ENCODE results near the gene KITLG. TPM values are rescaled to one million over a fixed set of nuclear protein-coding genes. Genes with fewer than 3 reads are reported as not detected.

KITLG gene
- total and polyA plus RNA-seq, 9 donors = 10.8 to 22.0 (median 13.7) TPM

DNA sequence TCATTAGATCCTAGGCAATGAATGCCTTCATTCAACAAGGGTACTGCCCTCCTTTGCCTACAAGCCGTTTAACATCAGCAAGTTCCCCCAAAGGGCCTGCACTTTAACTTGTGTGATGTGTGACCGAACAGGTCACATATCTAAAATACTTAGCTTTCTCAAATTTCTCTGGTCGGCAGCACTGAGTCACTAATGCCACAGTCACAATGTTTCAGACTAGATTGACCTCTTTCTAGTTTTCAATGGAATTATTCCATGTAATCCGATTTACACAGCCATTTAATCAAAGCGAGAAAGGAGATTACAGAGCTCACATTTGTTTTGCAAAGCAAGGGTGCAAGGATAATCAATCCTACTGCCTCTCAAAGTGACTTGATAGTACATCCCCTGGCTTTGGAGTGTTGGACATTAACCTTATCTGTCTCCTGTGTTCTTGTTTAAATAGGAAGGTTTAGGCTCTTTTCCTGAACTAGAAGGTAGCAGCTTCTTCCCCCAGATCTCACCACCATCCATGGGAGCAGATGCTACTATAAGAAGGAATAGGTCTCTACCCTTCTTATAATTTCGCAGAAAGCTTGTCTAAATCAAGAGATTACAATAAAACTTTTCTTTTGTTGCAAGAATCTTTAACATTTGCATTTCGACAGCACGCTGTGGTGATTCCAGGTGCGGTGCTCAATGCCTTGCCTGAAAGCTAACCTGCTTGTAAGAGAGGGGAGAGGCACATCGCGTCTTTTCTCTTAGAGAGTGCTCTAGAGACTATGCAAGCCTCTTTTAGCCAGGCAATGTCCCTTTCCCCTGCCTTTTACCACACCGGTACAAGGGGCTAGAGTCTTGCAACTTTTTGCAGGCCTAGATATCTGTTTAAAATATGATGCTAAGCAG, 1.8 kb downstream of the KITLG start:
- DNase-seq = no peak
- peaks cover 6% of the 10 kb centered on the region for H3K4me1 ChIP-seq (ENCODE audit: control insufficient read depth, insufficient read depth, low read length)
- H3K9me3 ChIP-seq (replicated peaks; ENCODE audit: control insufficient read depth, low read depth, low read length) = no peaks in the 10 kb centered on the region
- no peaks in the 10 kb centered on the region for H3K36me3 ChIP-seq (ENCODE audit: control insufficient read depth, insufficient read depth, low read length)
- peaks cover 9% of the 10 kb centered on the region for H3K27me3 ChIP-seq (ENCODE audit: control insufficient read depth, insufficient read depth, low read length)
- 50% methylated on average over 2 of the region's 12 CpGs for WGBS (ENCODE audit: insufficient coverage)
- H3K27ac ChIP-seq (ENCODE audit: low read length) = peak overlapping the region; percentile 4
- H3K4me3 ChIP-seq (ENCODE audit: low read length) = peak overlapping the region; percentile 76

DNA sequence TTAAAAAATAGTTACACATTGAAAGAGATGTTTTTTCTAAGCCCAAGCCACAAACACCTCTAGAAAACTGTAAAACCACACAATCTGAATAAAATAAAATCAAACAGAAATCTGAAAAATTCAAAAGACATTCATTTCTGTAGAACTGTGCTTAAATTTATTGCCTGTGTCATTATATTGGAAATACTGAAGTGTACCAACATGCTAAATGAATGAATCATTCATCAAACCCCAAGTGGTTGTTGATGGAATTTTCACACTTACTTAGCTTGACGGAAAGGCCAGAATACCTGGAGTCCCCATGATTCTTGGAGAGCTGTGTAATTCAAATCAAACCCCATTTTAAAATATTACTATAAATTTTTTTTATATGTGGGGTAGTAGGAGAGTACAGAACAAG, 2.7 kb downstream of the KITLG start:
- Histone ChIP-seq H3K27me3 (ENCODE audit: control insufficient read depth, insufficient read depth, low read length) (peaks cover 9% of the 10 kb centered on the region), H3K4me3 (ENCODE audit: low read length) (no peak overlapping the region), H3K9me3 (replicated peaks; ENCODE audit: control insufficient read depth, low read depth, low read length) (no peaks in the 10 kb centered on the region), H3K4me1 (ENCODE audit: control insufficient read depth, insufficient read depth, low read length) (peaks cover 6% of the 10 kb centered on the region), H3K36me3 (ENCODE audit: control insufficient read depth, insufficient read depth, low read length) (no peaks in the 10 kb centered on the region), H3K27ac (ENCODE audit: low read length) (no peak overlapping the region)
- WGBS (ENCODE audit: insufficient coverage) = no CpG with 5 or more reads among the region's 1 CpG
- DNase-seq = no peak

DNA sequence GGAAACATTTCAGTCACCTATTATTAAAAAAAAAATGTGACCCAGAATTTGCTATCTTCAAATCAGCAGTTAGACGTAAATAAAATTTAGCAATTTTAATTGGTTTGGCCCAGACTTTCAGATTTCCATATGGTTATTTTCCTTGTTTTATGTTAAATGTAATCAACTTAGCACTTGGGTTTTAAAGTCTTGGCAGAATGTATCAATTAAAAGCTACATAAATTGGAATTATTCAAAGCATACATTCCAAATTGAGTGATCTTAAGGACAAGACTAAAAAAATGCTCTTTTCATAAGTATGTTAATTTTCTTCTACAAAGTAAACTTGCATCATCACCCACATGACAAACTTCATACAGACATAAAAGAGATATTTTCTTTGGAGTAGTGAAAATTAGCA, 3.4 kb downstream of the KITLG start:
- peaks cover 8% of the 10 kb centered on the region for H3K27me3 ChIP-seq (ENCODE audit: control insufficient read depth, insufficient read depth, low read length)
- no peak for DNase-seq
- no peak overlapping the region for H3K27ac ChIP-seq (ENCODE audit: low read length)
- H3K36me3 ChIP-seq (ENCODE audit: control insufficient read depth, insufficient read depth, low read length) = no peaks in the 10 kb centered on the region
- H3K4me3 ChIP-seq (ENCODE audit: low read length) = no peak overlapping the region
- peaks cover 6% of the 10 kb centered on the region for H3K4me1 ChIP-seq (ENCODE audit: control insufficient read depth, insufficient read depth, low read length)
- no peaks in the 10 kb centered on the region for H3K9me3 ChIP-seq (replicated peaks; ENCODE audit: control insufficient read depth, low read depth, low read length)
- no CpG with 5 or more reads among the region's 1 CpG for whole genome bisulfite sequencing (ENCODE audit: insufficient coverage)

DNA sequence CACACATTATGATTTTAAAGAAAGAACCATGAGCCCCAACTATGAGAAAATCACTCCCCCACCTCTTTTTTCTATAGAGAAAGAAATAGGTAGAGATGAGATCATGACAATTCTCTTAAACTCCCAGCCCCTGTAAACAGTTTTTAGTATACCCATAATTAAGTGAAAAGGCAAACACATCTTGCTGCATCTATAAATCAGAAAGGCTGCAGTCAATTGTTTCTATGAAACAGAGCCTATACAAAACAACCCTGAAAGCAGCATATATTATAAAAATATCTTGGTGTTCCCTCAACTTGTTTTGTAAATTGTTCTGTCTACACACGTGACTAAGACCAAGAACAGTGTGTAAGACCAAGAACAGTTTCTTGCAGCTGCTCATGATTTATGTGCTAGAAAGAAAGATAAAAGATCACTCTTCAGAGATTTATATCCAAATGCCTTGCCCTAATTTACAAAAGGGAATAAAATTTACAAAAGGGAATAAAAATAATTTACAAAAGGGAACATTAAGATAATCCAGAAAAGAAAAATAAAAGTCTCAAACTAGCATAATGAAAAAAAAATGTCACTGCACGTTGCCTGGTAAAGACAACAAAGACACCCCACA, 4.8 kb downstream of the KITLG start:
- WGBS (ENCODE audit: insufficient coverage) = no CpG with 5 or more reads among the region's 2 CpGs
- Histone ChIP-seq H3K4me1 (ENCODE audit: control insufficient read depth, insufficient read depth, low read length) (peaks cover 4% of the 10 kb centered on the region), H3K4me3 (ENCODE audit: low read length) (no peak overlapping the region)

DNA sequence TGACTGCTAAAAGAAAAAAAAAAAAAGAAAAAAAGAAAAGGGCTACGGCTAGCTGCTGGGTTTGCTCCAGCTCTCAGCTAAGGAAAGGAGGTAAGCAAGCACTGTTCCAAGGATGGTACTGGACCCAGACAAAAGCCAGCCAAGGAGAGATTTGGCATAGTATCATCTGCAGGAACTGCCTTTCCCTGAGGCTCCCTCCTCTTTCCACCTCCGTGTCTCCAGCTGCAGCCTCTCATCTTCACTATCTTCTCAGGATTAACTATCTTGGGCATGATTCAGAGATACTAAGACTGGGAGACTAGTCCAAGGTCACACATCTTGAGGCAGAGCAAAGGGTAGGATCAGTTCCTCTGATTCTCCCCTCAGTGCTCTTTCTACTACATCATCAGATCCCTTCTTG, 6.0 kb downstream of the KITLG start:
- no peak for DNase-seq
- no peak overlapping the region for H3K4me3 ChIP-seq (ENCODE audit: low read length)
- peaks cover 3% of the 10 kb centered on the region for H3K4me1 ChIP-seq (ENCODE audit: control insufficient read depth, insufficient read depth, low read length)
- H3K27me3 ChIP-seq (ENCODE audit: control insufficient read depth, insufficient read depth, low read length) = no peaks in the 10 kb centered on the region
- no peaks in the 10 kb centered on the region for H3K9me3 ChIP-seq (replicated peaks; ENCODE audit: control insufficient read depth, low read depth, low read length)
- WGBS (ENCODE audit: insufficient coverage) = 83% methylated on average over 2 of the region's 2 CpGs
- no peaks in the 10 kb centered on the region for H3K36me3 ChIP-seq (ENCODE audit: control insufficient read depth, insufficient read depth, low read length)
- no peak overlapping the region for H3K27ac ChIP-seq (ENCODE audit: low read length)

More for the DNA sequence above, 4.8 kb downstream of the KITLG start:
- H3K27ac ChIP-seq (ENCODE audit: low read length) = no peak overlapping the region
- no peaks in the 10 kb centered on the region for H3K9me3 ChIP-seq (replicated peaks; ENCODE audit: control insufficient read depth, low read depth, low read length)
- peaks cover 4% of the 10 kb centered on the region for H3K27me3 ChIP-seq (ENCODE audit: control insufficient read depth, insufficient read depth, low read length)
- DNase-seq = no peak
- H3K36me3 ChIP-seq (ENCODE audit: control insufficient read depth, insufficient read depth, low read length) = no peaks in the 10 kb centered on the region

DNA sequence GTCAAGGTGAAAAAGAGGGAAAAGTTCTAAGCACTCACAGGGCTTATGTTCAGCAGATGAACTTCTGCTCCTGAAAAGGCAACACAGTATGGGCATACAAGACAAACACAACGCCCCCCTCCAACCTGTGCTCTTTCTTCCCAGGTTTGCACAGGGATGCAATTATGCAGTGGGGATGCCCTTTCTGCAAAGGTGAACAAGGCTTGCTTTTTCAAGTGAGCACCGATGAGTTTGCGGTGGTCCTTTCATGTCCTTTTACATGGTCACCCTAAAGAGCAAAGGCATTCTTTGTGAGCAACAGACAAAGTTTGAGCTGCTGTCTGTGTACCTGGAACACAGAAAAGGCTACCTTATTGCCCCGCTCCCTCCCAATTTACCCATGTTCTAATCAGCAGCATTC, 6.7 kb downstream of the KITLG start:
- H3K27me3 ChIP-seq (ENCODE audit: control insufficient read depth, insufficient read depth, low read length) = no peaks in the 10 kb centered on the region
- H3K36me3 ChIP-seq (ENCODE audit: control insufficient read depth, insufficient read depth, low read length) = no peaks in the 10 kb centered on the region
- H3K9me3 ChIP-seq (replicated peaks; ENCODE audit: control insufficient read depth, low read depth, low read length) = no peaks in the 10 kb centered on the region
- no peak for DNase-seq
- no peak overlapping the region for H3K27ac ChIP-seq (ENCODE audit: low read length)
- 97% methylated on average over 2 of the region's 4 CpGs for WGBS (ENCODE audit: insufficient coverage)
- H3K4me3 ChIP-seq (ENCODE audit: low read length) = no peak overlapping the region
- no peaks in the 10 kb centered on the region for H3K4me1 ChIP-seq (ENCODE audit: control insufficient read depth, insufficient read depth, low read length)

DNA sequence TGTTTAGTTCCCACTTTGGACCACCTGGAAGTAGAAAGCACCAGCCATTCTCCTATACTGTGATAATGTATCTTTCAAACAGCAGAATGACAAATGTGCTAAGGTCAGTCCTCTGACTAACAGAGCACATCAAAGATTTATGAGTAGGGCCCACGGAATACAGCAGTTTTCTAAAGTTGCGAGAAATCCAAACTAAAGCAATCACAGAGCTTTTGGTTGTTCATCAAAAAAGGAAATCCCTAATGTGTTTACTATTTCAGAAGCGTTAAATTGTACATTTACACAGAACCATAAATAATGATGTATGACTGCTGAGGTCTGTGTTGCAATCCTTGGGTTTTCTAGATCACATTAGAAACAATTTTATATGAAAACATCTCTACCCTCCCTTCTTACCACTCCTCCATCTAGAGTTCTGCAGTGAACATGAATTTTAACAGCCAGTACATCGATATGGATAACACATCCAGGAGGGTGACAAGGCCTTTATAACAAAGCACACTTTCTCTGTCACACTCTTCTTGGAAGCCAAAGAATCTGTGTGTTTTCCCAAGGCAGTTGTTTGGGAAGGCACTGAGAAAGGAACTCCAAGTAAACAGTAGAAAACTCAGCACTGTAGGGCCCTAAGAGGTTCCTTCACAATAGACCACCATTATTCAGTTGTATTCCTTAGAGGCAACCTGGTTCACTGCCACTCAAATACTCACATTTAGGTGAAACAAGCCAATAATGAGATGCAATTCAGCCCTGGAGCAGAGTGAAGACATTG, 7.3 kb downstream of the KITLG start:
- WGBS (ENCODE audit: insufficient coverage) = 40% methylated on average over 1 of the region's 4 CpGs
- Histone ChIP-seq H3K36me3 (ENCODE audit: control insufficient read depth, insufficient read depth, low read length) (no peaks in the 10 kb centered on the region), H3K4me3 (ENCODE audit: low read length) (no peak overlapping the region), H3K27me3 (ENCODE audit: control insufficient read depth, insufficient read depth, low read length) (no peaks in the 10 kb centered on the region), H3K9me3 (replicated peaks; ENCODE audit: control insufficient read depth, low read depth, low read length) (no peaks in the 10 kb centered on the region), H3K4me1 (ENCODE audit: control insufficient read depth, insufficient read depth, low read length) (no peaks in the 10 kb centered on the region), H3K27ac (ENCODE audit: low read length) (no peak overlapping the region)
- DNase-seq = no peak

DNA sequence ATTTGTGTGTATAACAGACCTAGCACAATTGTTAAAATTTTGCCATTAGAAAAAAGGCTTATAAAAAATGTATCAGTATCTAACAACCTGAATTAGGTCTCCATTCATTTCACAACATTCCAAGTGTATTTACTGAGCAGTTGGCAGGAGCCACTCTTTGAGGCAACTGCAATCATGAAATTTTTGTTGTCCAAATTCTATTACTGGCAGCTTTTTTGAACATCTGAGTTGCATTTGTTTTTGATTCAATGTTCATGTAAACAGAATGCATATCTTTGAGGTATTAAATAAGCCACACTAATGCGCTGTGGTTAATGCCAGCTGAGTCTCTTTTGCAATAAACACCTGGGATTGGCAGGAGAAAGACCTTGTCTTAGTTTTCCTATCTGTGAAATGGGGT, 8.7 kb downstream of the KITLG start:
- no peaks in the 10 kb centered on the region for H3K27me3 ChIP-seq (ENCODE audit: control insufficient read depth, insufficient read depth, low read length)
- H3K4me1 ChIP-seq (ENCODE audit: control insufficient read depth, insufficient read depth, low read length) = no peaks in the 10 kb centered on the region
- no peak for DNase-seq
- H3K4me3 ChIP-seq (ENCODE audit: low read length) = no peak overlapping the region
- no peaks in the 10 kb centered on the region for H3K9me3 ChIP-seq (replicated peaks; ENCODE audit: control insufficient read depth, low read depth, low read length)
- H3K36me3 ChIP-seq (ENCODE audit: control insufficient read depth, insufficient read depth, low read length) = no peaks in the 10 kb centered on the region
- no peak overlapping the region for H3K27ac ChIP-seq (ENCODE audit: low read length)
- 100% methylated on average over 1 of the region's 1 CpG for WGBS (ENCODE audit: insufficient coverage)

DNA sequence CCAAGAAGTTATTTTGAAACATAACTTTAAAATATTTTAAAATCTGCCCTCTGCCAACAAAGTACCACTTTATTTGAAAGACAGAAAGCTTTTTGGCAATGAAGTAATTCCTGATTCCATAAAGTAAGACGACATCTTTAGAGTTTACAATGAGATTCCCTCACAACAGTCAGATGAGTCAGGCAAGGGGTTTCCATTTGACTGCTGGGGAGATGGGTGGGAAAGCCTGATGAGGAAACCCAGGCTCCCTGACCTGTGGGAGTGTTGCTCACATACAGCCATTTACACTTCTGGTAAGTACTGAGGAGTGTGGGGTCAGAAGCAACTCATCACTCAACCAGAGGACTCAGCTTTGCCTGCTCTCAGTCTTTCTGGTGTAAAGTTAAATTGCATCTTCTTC, 10.2 kb downstream of the KITLG start:
- Histone ChIP-seq H3K4me3 (ENCODE audit: low read length) (no peak overlapping the region), H3K4me1 (ENCODE audit: control insufficient read depth, insufficient read depth, low read length) (no peaks in the 10 kb centered on the region), H3K36me3 (ENCODE audit: control insufficient read depth, insufficient read depth, low read length) (no peaks in the 10 kb centered on the region), H3K9me3 (replicated peaks; ENCODE audit: control insufficient read depth, low read depth, low read length) (no peaks in the 10 kb centered on the region), H3K27ac (ENCODE audit: low read length) (no peak overlapping the region), H3K27me3 (ENCODE audit: control insufficient read depth, insufficient read depth, low read length) (no peaks in the 10 kb centered on the region)
- DNase-seq = no peak
- WGBS (ENCODE audit: insufficient coverage) = no CpG with 5 or more reads among the region's 1 CpG

DNA sequence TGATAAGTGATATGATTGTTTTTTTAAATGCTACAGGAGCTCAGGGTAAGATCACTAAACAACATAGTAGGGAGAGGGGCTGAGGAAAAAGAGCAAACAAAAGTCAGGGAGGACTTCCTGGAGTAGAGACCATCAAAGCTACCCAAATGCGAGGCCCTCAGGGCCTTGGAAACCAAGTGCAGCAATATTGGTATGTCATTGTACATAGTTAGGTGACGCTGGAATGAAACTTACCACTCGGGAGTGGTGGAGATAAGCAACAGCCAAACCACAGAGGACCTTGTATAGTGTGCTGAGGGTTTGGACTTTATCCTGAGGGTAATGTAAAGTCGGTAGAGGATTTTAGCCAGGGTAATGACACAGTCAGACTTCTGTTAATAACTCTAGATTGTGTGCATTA, 13.8 kb downstream of the KITLG start:
- Histone ChIP-seq H3K4me3 (ENCODE audit: low read length) (no peak overlapping the region), H3K27ac (ENCODE audit: low read length) (no peak overlapping the region), H3K9me3 (replicated peaks; ENCODE audit: control insufficient read depth, low read depth, low read length) (no peaks in the 10 kb centered on the region), H3K4me1 (ENCODE audit: control insufficient read depth, insufficient read depth, low read length) (no peaks in the 10 kb centered on the region), H3K27me3 (ENCODE audit: control insufficient read depth, insufficient read depth, low read length) (no peaks in the 10 kb centered on the region), H3K36me3 (ENCODE audit: control insufficient read depth, insufficient read depth, low read length) (no peaks in the 10 kb centered on the region)
- DNase-seq = no peak
- 76% methylated on average over 3 of the region's 4 CpGs for WGBS (ENCODE audit: insufficient coverage)

All from muscle of leg (tissue), 11 donors.